GM12891 (cell line): ENCODE measurements around the gene MYBPC2.

ENCODE experiments used
- POLR2A ChIP-seq: IDR thresholded peaks from 2 replicates; pipeline ENCODE4 v1.6.1; 2011; ENCODE audit warnings: low read depth, low read length, control low read depth
- POLR2AphosphoS5 ChIP-seq: IDR thresholded peaks from 2 replicates; pipeline ENCODE4 v1.6.1; 2011; ENCODE audit warnings: low read depth, low read length, control low read depth
- POU2F2 ChIP-seq: IDR thresholded peaks from 2 replicates; pipeline ENCODE4 v1.6.1; 2011; ENCODE audit warnings: low read depth, mild to moderate bottlenecking, control low read depth, low read length, moderate library complexity
- SPI1 ChIP-seq: IDR thresholded peaks from 2 replicates; pipeline ENCODE4 v1.6.1; 2011; ENCODE audit warnings: low read depth, low read length, control low read depth
- TAF1 ChIP-seq: IDR thresholded peaks from 2 replicates; pipeline ENCODE4 v1.6.1; 2011; ENCODE audit warnings: low read depth, low read length, control low read depth

- no peak for TF ChIP-seq POLR2A
- no peak for TF ChIP-seq SPI1
- no peak for TF ChIP-seq POLR2AphosphoS5
- no peak for TF ChIP-seq TAF1
- TF ChIP-seq POU2F2: no peak
Measured at GRCh38 chr19:50394017-50394416, 38.7 kb upstream of the MYBPC2 start.
